DOHH2 (cell line): ENCODE measurements around the gene COMMD4.
"Not testable (repeated sequence)": the region's sequence is repeated elsewhere in the genome, so short reads cannot be mapped to it uniquely, and the experiment has no call there.

Experiments used
- H3F3A ChIP-seq: fragments of 200-600 bp; sonication (generic), shearing (Covaris generic); 2 replicates; pipeline ENCODE4 v1.6.0; 2016; ENCODE audit warnings: antibody characterized with exemption, mild to moderate bottlenecking; ENCODE audit not compliant: control insufficient read depth, insufficient read depth
- H3K27ac ChIP-seq: fragments of 200-600 bp; sonication (generic); 2 replicates; pipeline ENCODE4 v1.5.1; 2014; ENCODE audit warnings: low read depth, mild to moderate bottlenecking, low read length, moderate library complexity
- H3K27me3 ChIP-seq: fragments of 200-600 bp; sonication (generic); 2 replicates; pipeline ENCODE4 v1.6.1; 2014; ENCODE audit warnings: mild to moderate bottlenecking, low read length, mixed read lengths; ENCODE audit not compliant: control insufficient read depth
- H3K36me3 ChIP-seq: fragments of 200-600 bp; sonication (generic); 2 replicates; pipeline ENCODE4 v1.6.1; 2014; ENCODE audit warnings: mild to moderate bottlenecking, low read length, moderate library complexity, mixed read lengths; ENCODE audit not compliant: control insufficient read depth
- H3K4me1 ChIP-seq: fragments of 200-600 bp; sonication (generic); 2 replicates; pipeline ENCODE4 v1.6.1; 2014; ENCODE audit warnings: mild to moderate bottlenecking, low read length, mixed read lengths; ENCODE audit not compliant: control insufficient read depth
- H3K4me2 ChIP-seq: fragments of 200-600 bp; sonication (generic); 2 replicates; pipeline ENCODE4 v1.6.0; 2014; ENCODE audit warnings: mild to moderate bottlenecking, low read length, moderate library complexity
- H3K4me3 ChIP-seq: fragments of 200-600 bp; sonication (generic); 2 replicates; pipeline ENCODE4 v1.5.1; 2014; ENCODE audit warnings: mild to moderate bottlenecking, low read length, mixed read lengths
- H3K79me2 ChIP-seq: fragments of 200-600 bp; sonication (generic); 2 replicates; pipeline ENCODE4 v1.6.1; 2014; ENCODE audit warnings: mild to moderate bottlenecking, low read length, mixed read lengths; ENCODE audit not compliant: control insufficient read depth
- H3K9me2 ChIP-seq: fragments of 200-600 bp; sonication (generic); replicated peaks from 2 replicates; pipeline ENCODE4 v1.6.1; 2014; ENCODE audit warnings: mild to moderate bottlenecking, low read length, mixed read lengths; ENCODE audit not compliant: control insufficient read depth
- H3K9me3 ChIP-seq: fragments of 200-600 bp; sonication (generic); 2 replicates; pipeline ENCODE4 v1.6.1; 2014; ENCODE audit warnings: antibody characterized with exemption, low read length, mixed read lengths; ENCODE audit not compliant: control insufficient read depth, insufficient read depth
- H4K20me1 ChIP-seq: fragments of 200-600 bp; sonication (generic); 2 replicates; pipeline ENCODE4 v1.6.0; 2014; ENCODE audit warnings: low read depth, mild to moderate bottlenecking, antibody characterized with exemption, low read length, moderate library complexity; ENCODE audit not compliant: control insufficient read depth, insufficient read depth
- CTCF ChIP-seq: fragments of 200-600 bp; sonication (generic); IDR thresholded peaks from one replicate; pipeline ENCODE4 v1.5.1; 2014; ENCODE audit warnings: antibody characterized with exemption, mild to moderate bottlenecking, low read depth, low read length; ENCODE audit not compliant: poor library complexity, severe bottlenecking
- EZH2phosphoT487 ChIP-seq: fragments of 200-600 bp; sonication (generic); IDR thresholded peaks from 2 replicates; pipeline ENCODE4 v1.6.1; 2017; ENCODE audit warnings: borderline replicate concordance, mild to moderate bottlenecking, antibody characterized with exemption, low read length, moderate library complexity, mixed read lengths

The COMMD4 gene

GRCh38 chr15:75328493-75329314 lies 7.2 kb upstream of the COMMD4 start:
- Histone ChIP-seq H3K36me3 (no peaks in the 10 kb centered on the region), H3K9me3 (no peaks in the 10 kb centered on the region), H3K4me1 (peaks cover 27% of the 10 kb centered on the region), H3K27me3 (no peaks in the 10 kb centered on the region), H3K27ac (no peak overlapping the region), H3K9me2 (no peaks in the 10 kb centered on the region), H3F3A (no peaks in the 10 kb centered on the region), H3K79me2 (no peaks in the 10 kb centered on the region), H4K20me1 (no peaks in the 10 kb centered on the region), H3K4me2 (no peak overlapping the region), H3K4me3 (no peak overlapping the region)
- TF ChIP-seq EZH2phosphoT487 (no peak), CTCF (peak; percentile 8)

- no peak overlapping the region for H3K4me2 ChIP-seq
- TF ChIP-seq EZH2phosphoT487 (no peak), CTCF (no peak)
Observed at GRCh38 chr15:75329571-75329970, 6.3 kb upstream of the COMMD4 start.

GRCh38 chr15:75332093-75332492 lies 3.8 kb upstream of the COMMD4 start:
- not testable (repeated sequence) for H3F3A ChIP-seq, H3K9me3 ChIP-seq, H3K27ac ChIP-seq

More at GRCh38 chr15:75329571-75329970, 6.3 kb upstream of the COMMD4 start:
- no peaks in the 10 kb centered on the region for H4K20me1 ChIP-seq
- H3F3A ChIP-seq, result peaks cover 3% of the 10 kb centered on the region; the same call in 1 of the 2 replicates
- H3K4me1 ChIP-seq, result peaks cover 27% of the 10 kb centered on the region
- H3K27ac ChIP-seq, result no peak overlapping the region
- H3K9me2 ChIP-seq, result no peaks in the 10 kb centered on the region
- H3K27me3 ChIP-seq, result no peaks in the 10 kb centered on the region
- no peaks in the 10 kb centered on the region for H3K9me3 ChIP-seq
- no peaks in the 10 kb centered on the region for H3K36me3 ChIP-seq
- no peak overlapping the region for H3K4me3 ChIP-seq
- no peaks in the 10 kb centered on the region for H3K79me2 ChIP-seq

GRCh38 chr15:75333654-75334419 lies 2.0 kb upstream of the COMMD4 start:
- H3K9me2 ChIP-seq, H3K4me2 ChIP-seq, H3K27ac ChIP-seq, H3K36me3 ChIP-seq, H4K20me1 ChIP-seq, H3K27me3 ChIP-seq, H3F3A ChIP-seq, H3K79me2 ChIP-seq, H3K4me3 ChIP-seq, H3K9me3 ChIP-seq: not testable (repeated sequence)
- H3K4me1 ChIP-seq, result peaks cover 14% of the 10 kb centered on the region

More at GRCh38 chr15:75332093-75332492, 3.8 kb upstream of the COMMD4 start:
- H3K4me1 ChIP-seq, result peaks cover 26% of the 10 kb centered on the region
- H3K4me3 ChIP-seq, H3K4me2 ChIP-seq, H3K9me2 ChIP-seq, H3K79me2 ChIP-seq, H3K27me3 ChIP-seq, H4K20me1 ChIP-seq, H3K36me3 ChIP-seq: not testable (repeated sequence)
